Measurements from ENCODE around the gene LRMDA. TPM values are rescaled to one million over a fixed set of nuclear protein-coding genes. Genes with fewer than 3 reads are reported as not detected.

Gene LRMDA
- total RNA-seq, 1 donor from 2014 or later = 29.9 TPM

GRCh38 chr10:76382381-76382851, 951.0 kb downstream of the LRMDA start:
- Histone ChIP-seq H3K4me3 (no peak overlapping the region), H3K9me3 (no peaks in the 10 kb centered on the region), H3K36me3 (no peaks in the 10 kb centered on the region), H3K27me3 (ENCODE audit: low read depth) (no peaks in the 10 kb centered on the region), H3K4me1 (no peaks in the 10 kb centered on the region), H3K27ac (no peak overlapping the region)
- intact Hi-C loops (cut with DNase I) = no loop called here
- no peak for TF ChIP-seq CTCF (IDR thresholded peaks at IDR 0.05)
- no peak for ATAC-seq
- DNase-seq = no peak

GRCh38 chr10:76388321-76389023, 957.0 kb downstream of the LRMDA start:
- Histone ChIP-seq H3K27me3 (ENCODE audit: low read depth) (no peaks in the 10 kb centered on the region), H3K9me3 (no peaks in the 10 kb centered on the region), H3K4me1 (no peaks in the 10 kb centered on the region), H3K27ac (no peak overlapping the region), H3K36me3 (no peaks in the 10 kb centered on the region), H3K4me3 (no peak overlapping the region)
- DNase-seq = no peak
- no peak for ATAC-seq
- intact Hi-C loops (cut with DNase I) = no loop called here
- TF ChIP-seq CTCF (IDR thresholded peaks at IDR 0.05) = no peak

GRCh38 chr10:76393875-76394706, 962.7 kb downstream of the LRMDA start:
- Histone ChIP-seq H3K27me3 (ENCODE audit: low read depth) (no peaks in the 10 kb centered on the region), H3K36me3 (no peaks in the 10 kb centered on the region), H3K4me1 (no peaks in the 10 kb centered on the region), H3K27ac (no peak overlapping the region), H3K9me3 (no peaks in the 10 kb centered on the region), H3K4me3 (no peak overlapping the region)
- no peak for DNase-seq
- no peak for TF ChIP-seq CTCF (IDR thresholded peaks at IDR 0.05)
- ATAC-seq = no peak
- intact Hi-C loops (cut with DNase I) = no loop called here

- no peak for ATAC-seq
- intact Hi-C loops (cut with DNase I) = no loop called here
- H3K27ac ChIP-seq = no peak overlapping the region
Measured at GRCh38 chr10:76394707-76395042, 963.3 kb downstream of the LRMDA start.

GRCh38 chr10:76395251-76395650, 963.8 kb downstream of the LRMDA start:
- Histone ChIP-seq H3K27ac (no peak overlapping the region), H3K4me3 (no peak overlapping the region), H3K4me1 (no peaks in the 10 kb centered on the region), H3K9me3 (no peaks in the 10 kb centered on the region), H3K36me3 (no peaks in the 10 kb centered on the region), H3K27me3 (ENCODE audit: low read depth) (no peaks in the 10 kb centered on the region)
- no peak for TF ChIP-seq CTCF (IDR thresholded peaks at IDR 0.05)
- no peak for ATAC-seq
- no peak for DNase-seq
- intact Hi-C loops (cut with DNase I) = no loop called here

More at GRCh38 chr10:76394707-76395042, 963.3 kb downstream of the LRMDA start:
- no peaks in the 10 kb centered on the region for H3K36me3 ChIP-seq
- DNase-seq = no peak
- H3K4me3 ChIP-seq = no peak overlapping the region
- H3K9me3 ChIP-seq = no peaks in the 10 kb centered on the region
- no peaks in the 10 kb centered on the region for H3K27me3 ChIP-seq (ENCODE audit: low read depth)
- TF ChIP-seq CTCF (IDR thresholded peaks at IDR 0.05) = no peak
- no peaks in the 10 kb centered on the region for H3K4me1 ChIP-seq
